ENCODE results near the gene EXOC2.

The EXOC2 gene

DNA sequence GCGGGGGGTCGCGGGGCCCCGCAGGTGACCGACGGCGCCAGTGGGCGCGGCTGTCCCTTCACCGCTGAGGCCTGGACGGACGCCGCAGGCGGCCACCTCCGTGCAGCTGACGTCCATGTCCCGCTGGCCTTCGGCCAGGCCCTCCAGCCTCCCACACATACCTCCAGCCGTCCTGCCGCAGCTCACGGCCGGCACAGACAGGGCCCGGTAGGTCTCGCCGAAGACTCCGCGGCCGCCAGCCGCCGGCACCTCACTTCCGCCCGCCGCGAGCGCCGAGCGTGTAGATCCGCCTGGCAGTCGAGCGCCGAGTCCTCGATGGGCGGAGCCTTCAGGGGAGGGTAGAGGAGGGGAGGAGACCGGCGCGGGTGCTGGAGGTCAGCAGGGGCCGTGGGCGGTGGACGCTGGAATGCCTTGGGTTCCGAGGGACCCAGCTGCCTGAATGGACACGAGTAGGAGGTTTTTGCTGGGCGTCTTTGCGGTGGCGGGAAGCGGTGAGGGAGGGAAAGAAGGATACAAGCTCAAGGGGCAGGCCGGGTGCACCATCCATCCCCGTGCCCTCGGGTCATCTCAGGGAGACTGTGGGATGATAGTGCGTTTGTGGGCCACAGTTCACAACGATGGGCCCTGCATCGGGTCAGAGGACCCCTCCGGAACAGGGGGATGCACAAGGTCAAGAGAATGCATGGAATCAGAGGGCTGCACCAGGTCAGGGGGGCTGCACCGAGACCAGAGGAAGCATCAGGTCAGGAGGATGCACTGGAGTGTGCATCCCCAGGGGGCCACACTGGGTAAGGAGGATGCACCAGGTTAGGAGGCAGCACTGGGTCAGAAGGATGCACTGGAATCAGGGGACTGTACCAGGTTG, at the start of gene EXOC2:
Gene EXOC2, minus strand, starts transcription at position 282 of the 865 bp plus-strand sequence. CDS start 55,321 bp downstream, outside the sequence.
- DNase-seq, result peak; percentile 93

DNA sequence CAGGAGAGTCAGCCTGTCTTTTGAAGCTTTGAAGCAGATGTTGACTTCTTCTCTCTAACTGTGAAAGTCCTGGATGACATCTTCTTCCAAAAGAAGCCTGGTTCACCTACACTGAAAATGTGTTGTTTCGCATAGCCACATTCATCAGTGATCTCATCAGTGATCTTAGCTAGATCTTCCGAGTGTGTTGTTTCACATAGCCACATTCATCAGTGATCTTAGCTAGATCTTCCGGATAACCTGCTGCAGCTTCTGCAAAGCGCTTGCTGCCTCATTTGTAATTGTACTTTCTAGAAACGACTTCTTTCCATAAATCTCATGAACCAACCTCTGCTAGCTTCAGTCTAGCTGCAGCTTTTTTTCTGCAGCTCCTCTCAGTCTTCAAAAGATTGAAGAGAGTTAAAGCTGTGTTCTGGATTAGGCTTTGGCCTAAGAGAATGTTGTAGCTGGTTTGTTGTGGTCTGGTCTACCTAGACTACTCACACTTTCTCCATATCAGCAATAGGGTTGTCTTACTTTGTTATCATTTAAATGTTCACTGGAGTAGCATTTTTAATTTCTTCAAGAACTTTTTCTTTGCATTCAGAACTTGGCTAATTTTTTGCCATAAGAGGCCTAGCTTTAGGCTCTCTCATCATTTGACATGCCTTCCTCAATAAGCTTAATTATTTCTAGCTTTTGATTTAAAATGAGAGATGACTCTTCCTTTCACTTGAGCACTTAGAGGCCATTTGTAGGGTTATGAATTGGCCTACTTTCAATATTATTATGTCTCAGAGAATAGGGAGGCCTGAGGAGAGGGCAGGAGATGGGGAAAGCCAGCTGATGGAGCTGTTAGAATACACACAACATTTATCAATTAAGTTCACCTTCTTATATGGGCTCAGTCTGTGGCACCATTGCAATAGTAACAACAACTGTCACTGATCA, 48.7 kb upstream of the EXOC2 start:
- DNase-seq, result peak; percentile 63

DNA sequence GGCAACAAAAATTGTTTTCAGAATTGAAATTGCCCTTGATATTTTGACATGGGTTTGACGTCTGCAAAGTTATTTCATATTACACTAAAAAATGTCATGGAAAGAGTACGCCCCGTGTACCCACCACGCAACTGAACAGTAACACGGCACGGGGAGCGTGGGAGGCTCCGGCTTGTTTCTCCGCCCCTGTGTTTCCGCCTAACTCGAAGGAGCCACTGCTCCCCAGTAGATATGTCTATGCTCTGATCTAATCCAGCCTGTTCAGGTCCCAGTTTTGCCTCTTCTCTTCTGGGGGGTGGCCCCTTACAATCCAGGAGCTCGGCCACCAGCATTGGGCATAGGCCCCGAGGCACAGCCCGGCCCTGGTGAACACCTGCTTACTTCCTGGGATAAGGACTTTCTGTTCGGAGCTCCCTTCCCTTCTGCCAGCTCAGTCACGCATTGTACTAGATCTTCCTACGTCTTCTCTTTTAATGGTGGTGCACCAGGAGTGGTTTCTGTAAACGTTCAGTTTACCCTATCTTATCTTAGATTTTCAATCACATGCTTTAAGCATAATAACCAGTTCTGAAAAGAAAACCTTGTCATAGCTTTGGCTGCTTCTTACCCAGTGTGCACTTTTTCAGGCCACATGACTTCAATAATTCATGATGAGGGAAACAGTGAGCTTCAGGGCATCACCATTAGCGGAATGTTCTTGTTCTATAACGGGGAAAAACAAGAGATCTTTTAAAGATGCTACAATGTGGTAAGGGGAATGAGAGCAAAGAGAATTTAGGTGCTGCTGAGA, 43.9 kb upstream of the EXOC2 start:
- no peak for DNase-seq

GRCh38 chr6:733431-734219, 40.7 kb upstream of the EXOC2 start:
- DNase-seq, result no peak

DNA sequence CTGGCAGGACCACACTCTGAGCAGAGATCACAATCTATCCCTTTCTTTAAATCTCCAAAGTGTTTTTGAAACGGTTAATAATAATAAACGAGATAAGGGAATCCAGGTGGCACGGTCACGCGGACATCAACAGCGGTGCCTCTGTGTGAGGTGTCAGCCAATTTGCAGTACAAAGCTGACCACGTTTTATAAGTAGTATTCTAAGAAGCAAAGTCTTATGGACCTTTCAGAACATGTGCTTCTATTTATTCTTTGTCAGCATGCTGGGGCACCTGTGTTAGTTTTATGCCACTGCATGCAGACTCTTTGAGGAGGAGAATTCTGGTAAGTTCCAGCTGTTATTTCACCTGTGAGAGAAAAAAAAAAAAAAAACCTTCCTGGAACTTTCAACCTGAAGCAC, 39.0 kb upstream of the EXOC2 start:
- DNase-seq, result no peak

- no peak for DNase-seq
Measured at GRCh38 chr6:729606-730320, 36.8 kb upstream of the EXOC2 start.

GRCh38 chr6:727856-728255, 34.9 kb upstream of the EXOC2 start:
- DNase-seq, result no peak

GRCh38 chr6:723540-723939, 30.6 kb upstream of the EXOC2 start:
- no peak for DNase-seq

DNA sequence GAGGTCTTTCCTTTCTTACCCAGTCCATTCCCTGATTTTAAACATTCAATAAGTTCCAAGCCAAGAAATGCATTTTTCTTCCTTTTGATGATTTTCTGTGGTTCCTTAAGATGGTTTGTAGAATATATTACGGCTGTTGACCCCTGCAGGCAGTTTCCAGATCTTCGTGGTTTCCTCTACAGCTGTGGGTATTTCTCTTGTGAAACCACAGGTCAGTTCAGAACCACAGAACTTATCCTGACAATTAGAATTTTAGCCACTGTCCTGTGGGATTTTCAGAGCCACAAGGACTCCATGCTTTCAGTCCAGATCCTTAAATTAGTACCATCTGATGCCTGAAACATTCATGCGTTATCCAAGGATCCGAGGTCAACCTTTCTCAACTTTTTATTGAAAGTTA, 29.7 kb upstream of the EXOC2 start:
- DNase-seq, result no peak

DNA sequence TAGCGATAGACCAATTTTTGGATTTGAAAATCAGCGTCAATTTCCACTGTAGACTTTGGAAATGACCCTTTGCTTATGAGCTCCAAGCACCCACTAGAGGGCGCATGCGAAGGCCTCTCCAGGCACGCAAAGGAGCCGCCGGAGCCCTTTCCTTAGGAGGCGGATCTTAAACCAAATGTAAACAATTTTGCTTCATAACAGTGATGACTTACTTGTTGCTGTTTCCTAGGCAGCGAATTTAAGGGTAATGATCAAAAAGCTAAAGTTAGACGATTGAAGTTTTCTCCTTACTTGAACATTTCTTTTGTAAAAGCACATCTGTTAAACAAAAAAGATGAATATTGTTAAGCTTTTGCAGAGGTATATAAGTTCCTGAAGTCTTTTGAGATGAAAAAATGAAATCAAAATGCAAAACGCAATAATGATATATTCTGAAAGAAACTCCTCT, 29.2 kb upstream of the EXOC2 start:
- DNase-seq, result peak; percentile 86

- DNase-seq, result no peak
Measured at GRCh38 chr6:718345-718744, 25.4 kb upstream of the EXOC2 start.

GRCh38 chr6:717135-717534, 24.2 kb upstream of the EXOC2 start:
- DNase-seq, result no peak

GRCh38 chr6:715709-716491, 23.0 kb upstream of the EXOC2 start:
- no peak for DNase-seq

DNA sequence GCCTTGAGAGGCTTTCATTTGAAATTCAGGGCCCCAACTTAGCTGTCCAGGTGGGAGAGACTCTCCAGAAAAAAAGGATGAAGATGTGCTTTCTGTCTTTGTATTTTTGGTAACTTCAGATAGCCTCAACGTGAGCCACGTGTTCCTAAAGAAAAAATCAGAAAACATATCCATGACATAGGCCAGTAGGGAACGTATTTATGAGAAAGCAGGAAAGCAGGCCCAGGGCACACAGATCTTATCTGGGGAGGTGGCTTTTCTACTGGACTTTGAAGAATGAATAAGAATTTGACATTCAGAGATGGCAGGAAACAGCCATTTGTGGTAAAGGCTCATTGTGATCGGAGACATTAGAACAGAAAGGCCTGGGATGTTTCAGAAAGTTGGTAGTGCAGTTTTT, 21.2 kb upstream of the EXOC2 start:
- DNase-seq, result no peak

DNA sequence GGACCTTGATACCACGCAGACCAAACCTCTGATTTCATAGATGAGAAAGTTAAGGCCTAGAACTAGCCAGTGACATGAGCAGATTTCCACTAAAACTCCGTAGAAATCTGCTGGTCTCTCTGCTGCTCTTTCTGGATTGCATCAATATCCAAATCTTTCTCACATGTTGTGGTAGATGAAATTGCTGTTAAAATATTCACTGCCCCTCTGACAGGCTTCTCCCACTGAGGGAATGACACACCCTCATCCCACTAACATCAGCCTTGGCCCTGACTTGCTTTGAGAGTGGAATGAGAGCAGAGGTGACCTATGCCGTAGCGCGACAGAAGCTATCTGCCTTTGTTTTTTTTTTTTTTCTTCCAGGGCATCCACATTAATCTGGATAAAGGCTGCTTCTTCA, 20.4 kb upstream of the EXOC2 start:
- no peak for DNase-seq

DNA sequence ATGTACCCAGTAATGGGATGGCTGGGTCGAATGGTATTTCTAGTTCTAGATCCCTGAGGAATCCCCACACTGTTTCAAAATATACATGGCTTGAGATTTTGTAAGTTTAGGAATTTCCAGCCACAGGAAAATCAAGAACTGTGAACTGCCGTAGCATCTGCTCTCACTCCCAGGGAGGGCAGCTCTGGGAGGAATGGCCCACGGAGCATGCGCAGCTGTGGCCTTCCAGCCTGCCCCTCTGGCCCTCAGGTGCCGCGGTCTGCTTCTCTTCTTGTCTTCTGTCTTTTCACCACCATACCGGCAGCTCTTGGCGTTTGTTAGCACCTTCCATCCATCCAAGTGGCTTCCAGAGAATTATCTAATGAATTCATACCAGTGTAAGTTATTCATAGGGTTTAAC, 19.9 kb upstream of the EXOC2 start:
- DNase-seq, result no peak

DNA sequence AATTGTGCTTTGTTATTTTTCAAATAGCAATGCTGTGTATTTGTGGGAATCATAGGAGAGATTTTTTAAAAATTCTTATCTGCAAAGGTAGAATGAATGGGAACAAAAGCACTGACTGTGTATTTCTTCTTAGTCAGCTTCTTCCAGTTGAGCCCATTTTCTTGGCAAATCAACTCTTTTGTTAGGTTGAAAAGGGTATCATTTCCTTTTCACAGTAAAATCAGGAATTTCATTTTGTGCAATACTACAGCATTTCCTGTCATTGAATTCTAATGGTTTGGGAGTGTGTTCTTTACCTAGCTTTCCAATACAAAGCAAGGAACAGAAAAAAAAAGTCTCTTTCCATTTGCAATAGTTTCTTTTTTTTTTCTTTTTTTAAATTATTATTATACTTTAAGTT, 19.0 kb upstream of the EXOC2 start:
- peak; percentile 64 for DNase-seq

- peak; percentile 77 for DNase-seq
Measured at GRCh38 chr6:710601-711571, 17.9 kb upstream of the EXOC2 start.

DNA sequence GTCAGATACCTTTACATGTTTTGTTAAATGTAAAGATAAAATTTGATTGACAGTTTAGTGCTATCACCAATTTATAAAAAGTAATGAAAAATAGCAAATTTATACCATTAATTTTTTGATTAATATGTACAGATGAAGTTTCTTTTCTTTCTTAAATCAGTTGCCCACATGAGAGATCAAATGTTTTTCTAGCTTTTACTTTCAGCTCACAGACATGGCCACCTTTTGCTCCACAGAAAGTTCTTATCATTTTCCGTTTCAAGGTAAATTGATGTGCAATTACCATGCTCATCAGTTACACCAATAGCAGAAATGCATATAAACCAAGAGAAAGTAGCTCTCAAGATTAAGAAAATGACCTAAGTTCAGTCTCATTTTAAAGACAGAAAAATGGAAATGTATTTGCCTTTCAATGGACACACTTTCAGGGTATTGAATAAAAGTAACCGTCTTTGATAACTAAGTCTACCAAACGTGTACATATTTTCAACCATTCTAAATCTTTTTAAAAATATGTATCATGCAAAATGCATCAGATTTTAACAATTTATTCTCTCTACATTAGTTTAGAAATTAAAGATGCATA, 16.6 kb upstream of the EXOC2 start:
- DNase-seq, result no peak

Measured in activated CD4-positive, alpha-beta T cell treated with anti-CD3 and anti-CD28 coated beads, Interleukin-2, Interleukin-6, amounts not matched to agents 100 ng/mL and 50 ng/mL, durations not matched to agents 16 hours and 8 hours (primary cell).